Neural cell (in vitro differentiated cells): ENCODE results near the gene CELSR1. TPM values are rescaled to one million over a fixed set of nuclear protein-coding genes. Genes with fewer than 3 reads are reported as not detected.

Experiments used
- H2AFZ ChIP-seq: fragments of 200-600, 300-800 bp; sonication (generic), shearing (Covaris generic); 2 replicates; pipeline ENCODE4 v1.6.0; 2014; ENCODE audit warnings: low read depth, mild to moderate bottlenecking, antibody characterized with exemption, low read length, moderate library complexity
- H3F3A ChIP-seq: fragments of 200-600 bp; shearing (Covaris generic); 2 replicates; pipeline ENCODE4 v1.6.1; 2016; ENCODE audit warnings: mild to moderate bottlenecking, moderate library complexity, mixed read lengths, antibody characterized with exemption, low read length; ENCODE audit not compliant: insufficient read depth, poor library complexity, severe bottlenecking
- H3K27ac ChIP-seq: fragments of 200-600, 300-800 bp; sonication (generic), shearing (Covaris generic); 2 replicates; pipeline ENCODE4 v1.5.1; 2014; ENCODE audit warnings: mild to moderate bottlenecking, low read length, moderate library complexity
- H3K27me3 ChIP-seq: fragments of 300-800, 200-600 bp; sonication (generic), shearing (Covaris generic); 2 replicates; pipeline ENCODE4 v1.6.0; 2014; ENCODE audit warnings: mild to moderate bottlenecking, low read depth, low read length, moderate library complexity; ENCODE audit not compliant: insufficient read depth
- H3K36me3 ChIP-seq: fragments of 300-800, 200-600 bp; sonication (generic), shearing (Covaris generic); 2 replicates; pipeline ENCODE4 v1.5.1; 2014; ENCODE audit warnings: mild to moderate bottlenecking, antibody characterized with exemption, low read length, moderate library complexity; ENCODE audit not compliant: insufficient read depth
- H3K4me2 ChIP-seq: fragments of 300-800, 200-600 bp; sonication (generic), shearing (Covaris generic); 2 replicates; pipeline ENCODE4 v1.6.0; 2014; ENCODE audit warnings: mild to moderate bottlenecking, low read length
- H3K4me3 ChIP-seq: fragments of 300-800, 200-600 bp; sonication (generic), shearing (Covaris generic); 2 replicates; pipeline ENCODE4 v1.5.1; 2014; ENCODE audit warnings: mild to moderate bottlenecking, low read length, moderate library complexity
- H3K79me2 ChIP-seq: fragments of 200-600 bp; shearing (Covaris generic); replicated peaks from 2 replicates; pipeline ENCODE4 v1.6.0; 2014; ENCODE audit warnings: mild to moderate bottlenecking, low read length, moderate library complexity; ENCODE audit not compliant: insufficient read depth
- H3K9ac ChIP-seq: fragments of 300-800, 200-600 bp; sonication (generic), shearing (Covaris generic); 2 replicates; pipeline ENCODE4 v1.6.1; 2016; ENCODE audit warnings: mild to moderate bottlenecking, low read length, mixed read lengths
- H3K9me2 ChIP-seq: fragments of 200-600 bp; shearing (Covaris generic); 2 replicates; pipeline ENCODE4 v1.6.1; 2016; ENCODE audit warnings: mild to moderate bottlenecking, low read length, mixed read lengths; ENCODE audit not compliant: insufficient read depth
- H3K9me3 ChIP-seq: fragments of 200-600, 300-800 bp; sonication (generic), shearing (Covaris generic); 2 replicates; pipeline ENCODE4 v1.6.1; 2016; ENCODE audit warnings: mild to moderate bottlenecking, mixed run types, low read length, moderate library complexity, mixed read lengths
- H4K20me1 ChIP-seq: fragments of 200-600 bp; shearing (Covaris generic); 2 replicates; pipeline ENCODE4 v1.6.1; 2016; ENCODE audit warnings: mild to moderate bottlenecking, mixed run types; ENCODE audit not compliant: insufficient read depth
- CTCF ChIP-seq: fragments of 450-650 bp; IDR thresholded peaks from 2 replicates; pipeline ENCODE4 v1.5.1; 2014; ENCODE audit warnings: antibody characterized with exemption, mild to moderate bottlenecking, moderate library complexity; ENCODE audit not compliant: poor library complexity, severe bottlenecking
- EP300 ChIP-seq: fragments of 450-650 bp; conservative IDR thresholded peaks from 2 replicates; pipeline ENCODE4 v1.6.1; 2014; ENCODE audit warnings: antibody characterized with exemption, mild to moderate bottlenecking, moderate library complexity; ENCODE audit not compliant: poor library complexity, severe bottlenecking
- EZH2 ChIP-seq: fragments of 200-600, 300-800 bp; shearing (Covaris generic), sonication (generic); IDR thresholded peaks from 2 replicates; pipeline ENCODE4 v1.6.1; 2014; ENCODE audit warnings: antibody characterized with exemption, low read length, borderline replicate concordance, mild to moderate bottlenecking; ENCODE audit not compliant: insufficient read depth, poor library complexity, severe bottlenecking
- MXI1 ChIP-seq: fragments of 450-650 bp; conservative IDR thresholded peaks from 2 replicates; pipeline ENCODE4 v1.6.1; 2014; ENCODE audit warnings: antibody characterized with exemption, mild to moderate bottlenecking; ENCODE audit not compliant: poor library complexity, severe bottlenecking
- POLR2AphosphoS5 ChIP-seq: IDR thresholded peaks from 2 replicates; pipeline ENCODE4 v1.6.1; 2012
- RAD21 ChIP-seq: fragments of 450-650 bp; conservative IDR thresholded peaks from 2 replicates; pipeline ENCODE4 v1.6.1; 2014; ENCODE audit warnings: antibody characterized with exemption, mild to moderate bottlenecking, moderate library complexity
- REST ChIP-seq: IDR thresholded peaks from 2 replicates; pipeline ENCODE4 v1.6.1; 2012; ENCODE audit warnings: borderline replicate concordance
- SMC3 ChIP-seq: fragments of 450-650 bp; conservative IDR thresholded peaks from 2 replicates; pipeline ENCODE4 v1.6.1; 2014; ENCODE audit warnings: antibody characterized with exemption, mild to moderate bottlenecking, moderate library complexity; ENCODE audit not compliant: poor library complexity
- TAF1 ChIP-seq: IDR thresholded peaks from 2 replicates; pipeline ENCODE4 v1.6.1; 2012; ENCODE audit warnings: low read depth
- polyA plus RNA-seq: library from polyadenylated mRNA; depleted of rRNA; stranded (reverse); fragments of >200 nt; gene quantifications from 2 replicates; pipeline ENCODE4 v1.2.3, GENCODE V29; 2014

CELSR1 gene
- polyA plus RNA-seq, 1 donor from 2014 or later = 0.14 TPM

- Histone ChIP-seq H3K27ac (no peak overlapping the region), H3K4me2 (no peak overlapping the region), H3K4me3 (no peak overlapping the region), H3K36me3 (no peaks in the 10 kb centered on the region), H3K27me3 (no peaks in the 10 kb centered on the region), H3K79me2 (no peaks in the 10 kb centered on the region), H2AFZ (no peak overlapping the region), H4K20me1 (no peaks in the 10 kb centered on the region), H3K9me2 (no peaks in the 10 kb centered on the region), H3K9ac (no peak overlapping the region), H3K9me3 (no peaks in the 10 kb centered on the region), H3F3A (no peaks in the 10 kb centered on the region)
- TF ChIP-seq EZH2 (no peak), SMC3 (no peak), MXI1 (no peak), POLR2AphosphoS5 (no peak), EP300 (no peak), RAD21 (no peak), REST (no peak), TAF1 (no peak), CTCF (no peak)
Measured at GRCh38 chr22:46453006-46453828, 84.2 kb downstream of the CELSR1 start.

DNA sequence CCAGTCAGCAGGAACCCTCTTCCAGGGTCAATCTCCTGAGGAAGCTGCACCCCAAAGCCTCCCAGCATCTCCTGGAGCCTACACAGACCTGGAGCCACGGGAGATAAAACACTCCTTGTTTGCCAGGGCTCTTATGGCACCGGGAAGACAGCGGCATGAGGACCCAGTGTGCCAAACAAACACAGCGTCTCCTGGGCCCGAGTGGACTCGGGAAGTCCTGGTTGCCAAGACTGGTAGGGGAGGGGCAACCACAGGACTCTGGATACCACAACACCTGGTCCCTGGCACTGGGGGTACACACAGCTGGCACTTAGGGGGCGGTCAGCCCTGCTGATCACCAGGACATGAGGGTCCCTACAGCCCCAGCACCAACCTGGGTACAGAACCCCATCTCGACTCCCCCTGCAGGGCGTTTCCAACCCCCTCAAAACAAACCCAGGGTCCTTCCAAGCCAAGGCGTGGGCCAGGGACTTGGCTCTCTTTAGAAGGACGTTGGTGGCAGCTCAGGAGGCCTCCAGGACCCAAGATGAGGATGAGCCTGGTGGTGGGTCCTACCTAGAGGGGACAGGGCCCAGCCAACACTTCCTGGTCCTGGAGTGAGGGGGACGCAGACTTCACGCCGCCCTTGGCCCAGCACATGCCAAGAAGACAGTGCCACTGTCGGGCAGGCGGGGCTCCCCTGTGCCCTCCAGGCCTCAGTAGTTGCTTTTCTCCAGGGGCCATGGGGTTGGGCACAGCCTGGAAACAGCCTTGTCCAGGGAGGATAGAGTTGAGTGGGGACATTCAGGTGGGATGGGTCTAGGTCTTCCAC is 85.0 kb downstream of the CELSR1 start:
- Histone ChIP-seq H4K20me1 (no peaks in the 10 kb centered on the region), H2AFZ (no peak overlapping the region), H3K79me2 (no peaks in the 10 kb centered on the region), H3K4me2 (no peak overlapping the region), H3K9ac (no peak overlapping the region), H3K27ac (no peak overlapping the region), H3K4me3 (no peak overlapping the region), H3K27me3 (no peaks in the 10 kb centered on the region), H3K9me2 (no peaks in the 10 kb centered on the region), H3F3A (no peaks in the 10 kb centered on the region), H3K36me3 (no peaks in the 10 kb centered on the region), H3K9me3 (no peaks in the 10 kb centered on the region)
- TF ChIP-seq POLR2AphosphoS5 = no peak
- no peak for TF ChIP-seq TAF1
